A673 (cell line): ENCODE data around the gene HAPLN2. TPM values are rescaled to one million over a fixed set of nuclear protein-coding genes. Genes with fewer than 3 reads are reported as not detected.

Experiments used
- BruUV-seq: library from RNA; stranded (reverse); fragments of 400-500 nt; replicated peaks from 2 replicates; lab custom pipeline; 2021; lab: Mats Ljungman, UMichigan
- CTCF ChIA-PET: fragments of 300-600 bp; sonication (Branson Sonifier 250); formaldehyde crosslinking; loops from one replicate; lab custom pipeline; 2022; ENCODE audit warnings: antibody characterized with exemption; lab: Charles Lee
- POLR2A ChIA-PET: fragments of 300-600 bp; sonication (Branson Sonifier 250); formaldehyde crosslinking; loops from one replicate; lab custom pipeline; 2022; ENCODE audit warnings: antibody characterized with exemption; ENCODE audit not compliant: low non-redundant PET; lab: Charles Lee
- DNase-seq: peaks from one replicate; pipeline ENCODE4 v3.0.0-alpha.2; 2015; ENCODE audit warnings: low spot score
- H3K27ac ChIP-seq: fragments of 200-600 bp; sonication (generic); 2 replicates; pipeline ENCODE4 v1.5.1; 2016; ENCODE audit warnings: mixed run types, low read depth, mild to moderate bottlenecking, mixed read lengths, antibody characterized with exemption, low read length; ENCODE audit not compliant: poor library complexity, severe bottlenecking
- H3K27me3 ChIP-seq: fragments of 200-600 bp; sonication (generic); replicated peaks from 2 replicates; pipeline ENCODE4 v1.6.1; 2017; ENCODE audit warnings: mixed run types, low read depth, mild to moderate bottlenecking, mixed read lengths, antibody characterized with exemption, low read length; ENCODE audit not compliant: insufficient read depth, poor library complexity
- H3K36me3 ChIP-seq: fragments of 200-600 bp; sonication (generic); 2 replicates; pipeline ENCODE4 v1.6.1; 2016; ENCODE audit warnings: mixed run types, mild to moderate bottlenecking, mixed read lengths, antibody characterized with exemption, low read length; ENCODE audit not compliant: insufficient read depth, poor library complexity, severe bottlenecking
- H3K4me1 ChIP-seq: fragments of 200-600 bp; sonication (generic); 2 replicates; pipeline ENCODE4 v1.6.1; 2017; ENCODE audit warnings: mixed run types, mild to moderate bottlenecking, mixed read lengths, antibody characterized with exemption, low read length; ENCODE audit not compliant: insufficient read depth, poor library complexity, severe bottlenecking
- H3K4me3 ChIP-seq: fragments of 200-600 bp; sonication (generic); 2 replicates; pipeline ENCODE4 v1.5.1; 2016; ENCODE audit warnings: low read depth, mixed run types, mild to moderate bottlenecking, mixed read lengths, low read length; ENCODE audit not compliant: poor library complexity, severe bottlenecking
- H3K9me3 ChIP-seq: fragments of 200-600 bp; sonication (generic); 2 replicates; pipeline ENCODE4 v1.6.1; 2016; ENCODE audit warnings: mixed run types, low read depth, mild to moderate bottlenecking, mixed read lengths, antibody characterized with exemption, low read length; ENCODE audit not compliant: poor library complexity, severe bottlenecking
- CTCF ChIP-seq: fragments of 300-800, 200-600 bp; sonication (generic); conservative IDR thresholded peaks from 2 replicates; pipeline ENCODE4 v1.5.1; 2017; ENCODE audit warnings: low read depth, mild to moderate bottlenecking, antibody characterized with exemption, low read length, moderate library complexity, mixed read lengths
- EZH2 ChIP-seq: fragments of 200-600 bp; sonication (generic); IDR thresholded peaks from 2 replicates; pipeline ENCODE4 v1.6.1; 2017; ENCODE audit warnings: borderline replicate concordance, low read depth, mild to moderate bottlenecking, mixed read lengths, antibody characterized with exemption, low read length; ENCODE audit not compliant: poor library complexity, severe bottlenecking
- intact Hi-C: fragments of 100-400 bp; cut with micrococcal nuclease; formaldehyde crosslinking; loops from one replicate; pipeline ENCODE4 v1.10.0; 2022; ENCODE audit not compliant: unreplicated experiment
- total RNA-seq: library from RNA; stranded (reverse); gene quantifications from 2 replicates; pipeline ENCODE4 v1.2.3, GENCODE V29; 2021

Gene HAPLN2
- total RNA-seq, 1 experiment from 2014 or later = not detected

- TF ChIP-seq EZH2 = no peak
- TF ChIP-seq CTCF = no peak
- H3K27me3 ChIP-seq = peaks cover 100% of the 10 kb centered on the region
- no peaks in the 10 kb centered on the region for H3K9me3 ChIP-seq
- intact Hi-C loops = no loop called here
- CTCF ChIA-PET = interaction anchor here (0.5 kb wide), 1 partner anchor 12 kb away, joined by 7 read pairs; no protein-coding TSS in a partner anchor
- H3K36me3 ChIP-seq = no peaks in the 10 kb centered on the region
- BruUV-seq = no TSS peak
- POLR2A ChIA-PET = no interaction called here
- no peak for DNase-seq
- H3K4me3 ChIP-seq = no peak overlapping the region
- no peaks in the 10 kb centered on the region for H3K4me1 ChIP-seq
- no peak overlapping the region for H3K27ac ChIP-seq
Measured at GRCh38 chr1:156648496-156648895, 29.3 kb downstream of the HAPLN2 start.

GRCh38 chr1:156648951-156649350, 29.7 kb downstream of the HAPLN2 start:
- DNase-seq = no peak
- Histone ChIP-seq H3K27ac (no peak overlapping the region), H3K4me1 (no peaks in the 10 kb centered on the region), H3K36me3 (no peaks in the 10 kb centered on the region), H3K27me3 (peaks cover 100% of the 10 kb centered on the region), H3K4me3 (no peak overlapping the region), H3K9me3 (no peaks in the 10 kb centered on the region)
- ChIA-PET CTCF (interaction anchor here (0.5 to 0.9 kb wide), 2 partner anchors 12 to 28 kb away, joined by 5 to 7 read pairs; no protein-coding TSS in a partner anchor), POLR2A (no interaction called here)
- intact Hi-C loops = no loop called here
- no TSS peak for BruUV-seq
- no peak for TF ChIP-seq EZH2
- no peak for TF ChIP-seq CTCF

- no peaks in the 10 kb centered on the region for H3K36me3 ChIP-seq
- peaks cover 100% of the 10 kb centered on the region for H3K27me3 ChIP-seq
- intact Hi-C loops = no loop called here
- BruUV-seq = no TSS peak
- CTCF ChIA-PET = no interaction called here
- H3K4me1 ChIP-seq = peaks cover 8% of the 10 kb centered on the region
- no peak overlapping the region for H3K27ac ChIP-seq
- no peak for TF ChIP-seq CTCF
- TF ChIP-seq EZH2 = no peak
- H3K4me3 ChIP-seq = no peak overlapping the region
- no peaks in the 10 kb centered on the region for H3K9me3 ChIP-seq
- POLR2A ChIA-PET = no interaction called here
- peak; percentile 65 for DNase-seq
Measured at GRCh38 chr1:156652131-156652991, 33.1 kb downstream of the HAPLN2 start.
